Dedifferentiated amniotic fluid mesenchymal stem cell (primary cell): ENCODE results near the gene SDC4.
A peak's percentile ranks its signal among the peaks of the same experiment; 100 is the strongest.

ENCODE experiments used
- DNase-seq: peaks from one replicate; pipeline ENCODE4 v3.0.0-alpha.2; 2016; ENCODE audit errors: extremely low spot score

Gene SDC4

GRCh38 chr20:45343532-45344167, 4.6 kb downstream of the SDC4 start:
- DNase-seq = no peak

- no peak for DNase-seq
Measured at GRCh38 chr20:45342855-45343531, 5.2 kb downstream of the SDC4 start.

DNA sequence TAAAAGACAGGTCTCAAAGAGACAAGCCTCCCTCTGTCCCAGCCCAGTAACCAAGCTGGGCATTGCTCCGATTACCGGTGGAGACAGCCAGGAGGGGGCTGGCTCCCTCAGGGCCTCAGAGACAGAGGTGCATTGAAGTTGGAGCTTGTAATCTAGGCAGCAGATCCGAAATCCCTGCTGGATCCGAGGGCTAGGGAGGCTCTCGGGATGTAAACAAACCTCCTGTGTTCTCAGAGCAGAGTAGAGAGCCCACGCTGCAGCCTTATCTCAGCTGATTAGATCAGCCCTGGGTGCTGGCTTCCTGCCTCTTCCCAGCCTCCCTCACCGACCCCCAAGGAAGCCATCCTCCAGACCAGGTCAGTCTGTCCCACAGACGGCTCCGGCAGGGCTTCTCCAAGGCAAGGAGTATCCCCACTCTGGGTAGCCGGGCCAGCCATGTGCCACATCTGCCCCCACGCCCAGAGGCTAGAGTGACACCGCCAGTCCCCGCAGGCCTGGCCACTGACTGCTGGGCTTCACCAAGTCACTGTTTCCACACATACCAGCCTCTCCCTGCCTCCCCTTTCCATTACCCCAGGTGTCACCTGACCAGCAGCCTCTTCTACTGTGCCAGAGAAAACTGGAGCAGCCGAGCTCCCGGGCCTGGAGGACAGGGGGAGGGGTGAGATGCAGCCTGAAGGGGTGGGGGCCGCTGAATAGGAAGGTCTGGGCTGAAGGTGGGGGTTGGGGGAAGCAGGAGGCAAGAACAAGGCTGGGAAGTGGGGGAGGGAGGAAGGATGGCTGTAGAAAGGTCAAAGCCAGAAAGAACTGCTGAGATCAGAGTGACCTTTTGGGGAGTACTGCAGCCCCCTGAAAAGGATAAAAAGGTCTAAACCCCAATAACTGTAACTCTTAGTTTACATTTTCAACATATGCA, 6.0 kb downstream of the SDC4 start:
- no peak for DNase-seq

DNA sequence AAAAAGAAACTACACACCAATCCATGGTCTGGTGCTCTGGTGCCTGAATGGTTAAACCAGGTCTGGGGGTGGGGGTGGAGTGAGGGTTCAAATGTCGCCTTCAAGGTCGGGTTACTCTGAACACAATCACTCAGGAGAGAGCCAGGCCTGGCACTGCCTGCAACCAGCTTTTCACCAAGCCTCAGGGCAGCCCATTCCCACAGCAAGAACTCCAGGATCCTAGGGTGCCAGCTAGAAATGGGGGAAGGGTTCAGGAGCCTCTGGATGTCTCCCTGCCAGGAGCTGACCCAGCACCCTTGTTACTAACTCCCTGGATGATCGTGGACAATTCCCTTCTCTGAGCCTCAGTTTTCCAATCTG, 6.7 kb downstream of the SDC4 start:
- DNase-seq = no peak

- no peak for DNase-seq
Measured at GRCh38 chr20:45340951-45341350, 7.3 kb downstream of the SDC4 start.

GRCh38 chr20:45340236-45340847, 7.9 kb downstream of the SDC4 start:
- no peak for DNase-seq

DNA sequence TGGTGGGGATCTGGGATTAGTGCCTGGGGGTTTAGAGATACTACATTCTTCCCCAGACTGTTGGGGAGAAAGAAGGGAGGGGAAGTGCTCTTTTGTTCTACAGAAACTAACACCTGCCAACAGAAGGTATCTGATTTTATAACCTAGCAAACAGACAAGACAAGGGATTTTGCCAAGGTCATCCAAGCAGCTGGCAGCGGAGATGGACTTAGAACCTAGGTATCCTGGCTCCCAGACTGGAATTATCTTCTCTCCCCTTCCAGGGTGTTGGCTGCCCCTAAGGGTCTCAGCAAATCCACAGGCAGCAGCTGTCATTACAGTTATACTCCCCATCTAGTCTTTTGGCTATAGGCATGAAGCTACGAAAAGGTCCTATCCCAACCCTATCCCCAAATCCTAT, 8.4 kb downstream of the SDC4 start:
- DNase-seq = no peak

DNA sequence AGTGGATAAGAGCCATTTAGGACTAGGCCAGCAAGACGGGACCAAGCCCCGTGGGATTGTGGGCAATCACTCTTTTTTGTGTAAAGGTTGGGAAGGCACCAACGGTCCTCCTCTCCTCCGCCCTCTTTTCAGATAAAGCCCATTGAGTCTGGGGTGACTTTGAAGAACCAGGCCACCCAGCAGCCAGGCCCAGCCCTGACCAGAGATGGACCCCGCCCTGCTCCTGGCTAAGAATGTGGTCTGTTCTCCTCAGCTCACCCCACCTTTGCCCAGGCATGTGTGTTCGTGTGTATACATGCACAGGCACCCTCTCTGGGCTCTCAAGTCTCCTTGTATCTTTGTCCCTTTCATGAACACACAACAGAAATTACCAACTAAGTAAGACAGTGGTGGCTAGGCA, 9.1 kb downstream of the SDC4 start:
- no peak for DNase-seq

GRCh38 chr20:45338121-45339030, 9.8 kb downstream of the SDC4 start:
- DNase-seq = no peak

DNA sequence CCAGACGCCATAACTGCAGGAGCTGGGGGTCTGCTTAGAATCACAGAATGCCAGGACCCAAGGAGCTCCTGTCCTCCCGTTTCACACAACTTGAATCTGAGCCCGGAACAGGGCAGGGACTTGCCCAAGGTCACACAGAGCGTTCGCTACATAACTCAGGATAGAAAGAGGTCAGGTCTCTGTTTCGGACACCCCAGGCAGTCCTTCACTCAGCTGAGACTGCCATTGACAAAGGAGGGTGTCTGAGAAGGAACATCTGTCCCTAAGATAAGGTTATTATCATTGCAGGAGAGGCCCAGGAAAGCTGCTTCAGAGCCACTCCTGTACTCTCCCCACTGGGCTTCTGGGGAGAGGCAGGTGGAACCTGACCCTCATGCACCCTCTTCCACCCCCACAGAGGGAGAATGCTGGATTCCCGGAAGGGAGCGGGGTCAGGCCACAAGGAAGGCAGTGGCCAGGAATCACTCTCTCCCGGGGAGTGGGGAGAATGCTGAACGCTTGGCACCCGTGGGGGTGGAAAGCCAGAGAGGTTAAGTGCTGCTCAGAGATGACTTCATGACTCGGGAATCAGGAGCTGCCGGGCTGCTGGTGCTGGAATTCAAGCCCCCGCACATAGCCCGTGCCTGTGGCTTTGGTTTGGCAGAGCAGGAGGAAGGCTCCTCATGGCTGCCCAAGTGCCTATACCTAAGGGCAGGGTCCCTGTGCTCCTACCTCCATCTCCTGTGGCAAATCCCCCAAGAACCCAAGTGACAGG, 10.7 kb downstream of the SDC4 start:
- peak; percentile 90 for DNase-seq

- DNase-seq = peak; percentile 64
Measured at GRCh38 chr20:45336530-45337366, 11.5 kb downstream of the SDC4 start.

DNA sequence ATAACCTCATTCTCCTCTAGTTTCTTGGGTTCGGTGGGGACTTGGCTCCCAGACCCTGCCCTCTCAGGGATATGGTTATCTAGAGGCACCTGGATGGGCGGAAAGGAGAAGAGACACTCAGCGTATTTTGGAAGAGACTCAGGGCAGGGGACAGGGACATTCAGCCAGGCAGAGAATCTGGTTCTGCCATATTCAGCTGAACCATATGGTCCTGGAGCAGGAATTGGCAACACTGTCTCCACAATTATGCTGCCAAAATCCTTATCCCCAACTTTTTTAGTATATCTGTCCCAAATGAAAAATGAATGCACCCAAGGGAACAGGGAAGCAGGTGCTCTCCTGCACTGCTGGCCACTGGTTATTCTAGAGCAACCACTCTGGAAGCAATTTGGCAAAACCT, 17.7 kb downstream of the SDC4 start:
- no peak for DNase-seq

- no peak for DNase-seq
Measured at GRCh38 chr20:45329497-45330319, 18.5 kb downstream of the SDC4 start.

- no peak for DNase-seq
Measured at GRCh38 chr20:45328451-45328850, 19.8 kb downstream of the SDC4 start.

GRCh38 chr20:45325371-45325770, 22.9 kb downstream of the SDC4 start:
- no peak for DNase-seq

- no peak for DNase-seq
Measured at GRCh38 chr20:45323731-45324130, 24.5 kb downstream of the SDC4 start.

GRCh38 chr20:45322952-45323383, 25.3 kb downstream of the SDC4 start:
- DNase-seq = no peak

DNA sequence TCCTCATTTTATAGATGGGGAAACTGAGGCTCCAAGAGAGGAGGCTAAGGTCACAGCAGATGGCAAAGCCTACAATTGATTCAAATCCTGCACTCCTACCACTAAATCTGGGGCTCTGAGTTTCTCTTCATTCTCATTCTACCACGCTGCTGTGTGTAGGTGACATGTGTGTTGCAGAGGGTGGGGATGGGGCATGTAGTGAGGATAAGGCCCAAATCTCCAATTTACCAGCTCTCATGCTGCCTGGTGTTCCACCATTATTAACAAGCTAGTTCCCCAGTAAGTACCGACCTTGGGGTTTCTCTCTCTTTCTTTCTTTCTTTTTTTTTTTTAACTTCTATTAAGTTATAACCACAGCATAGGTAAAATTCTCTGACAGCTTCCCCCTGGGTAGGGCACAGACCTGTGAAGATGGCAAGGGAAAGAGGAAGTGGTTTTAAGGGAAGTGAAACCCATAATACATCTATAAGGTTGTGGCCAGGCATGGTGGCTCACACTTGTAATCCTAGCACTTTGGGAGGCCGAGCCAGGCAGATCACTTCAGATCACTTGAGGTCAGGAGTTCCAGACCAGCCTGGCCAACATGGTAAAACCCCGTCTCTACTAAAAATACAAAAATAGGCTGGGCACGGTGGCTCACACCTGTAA, 27.2 kb downstream of the SDC4 start:
- DNase-seq = no peak
